GM18951 (cell line): ENCODE data around the gene DCLRE1C.
"Not testable (repeated sequence)": the region's sequence is repeated elsewhere in the genome, so short reads cannot be mapped to it uniquely, and the experiment has no call there.

ENCODE experiments used
- POLR2A ChIP-seq: IDR thresholded peaks from 4 replicates; pipeline ENCODE4 v1.6.1; 2011; ENCODE audit warnings: mild to moderate bottlenecking; ENCODE audit not compliant: insufficient read length, insufficient read depth; ENCODE audit errors: extremely low read depth
- in situ Hi-C: fragments of 300-500 bp; cut with MboI; formaldehyde crosslinking; loops from one replicate; pipeline ENCODE4 v1.12.0; 2022; ENCODE audit warnings: low sequenced_read_pairs, mixed read lengths, inconsistent platforms; ENCODE audit not compliant: unreplicated experiment

The DCLRE1C gene

GRCh38 chr10:14884082-14884481 lies 69.8 kb downstream of the DCLRE1C start:
- no peak for TF ChIP-seq POLR2A
- in situ Hi-C loops, result no loop called here

GRCh38 chr10:14880229-14880628 lies 73.7 kb downstream of the DCLRE1C start:
- in situ Hi-C loops, result no loop called here
- no peak for TF ChIP-seq POLR2A

- in situ Hi-C loops, result no loop called here
- TF ChIP-seq POLR2A, result no peak
These were observed 74.0 kb downstream of the DCLRE1C start for GRCh38 chr10:14879928-14880193.

- in situ Hi-C loops, result no loop called here
- no peak for TF ChIP-seq POLR2A
These were observed 74.6 kb downstream of the DCLRE1C start for GRCh38 chr10:14879124-14879927.

GRCh38 chr10:14878266-14879123 lies 75.4 kb downstream of the DCLRE1C start, which contains the start of gene SUV39H2:
Gene SUV39H2, plus strand, starts transcription at chr10:14878866. Its CDS starts 23 bp downstream, at chr10:14878889.
- in situ Hi-C loops, result no loop called here
- peak; percentile 84 for TF ChIP-seq POLR2A

- in situ Hi-C loops, result no loop called here
- no peak for TF ChIP-seq POLR2A
These were observed 77.1 kb downstream of the DCLRE1C start for GRCh38 chr10:14876764-14877163.

GRCh38 chr10:14875941-14876340 lies 78.0 kb downstream of the DCLRE1C start:
- no peak for TF ChIP-seq POLR2A
- in situ Hi-C loops, result no loop called here

GRCh38 chr10:14873090-14873760 lies 80.7 kb downstream of the DCLRE1C start:
- TF ChIP-seq POLR2A, result no peak

GRCh38 chr10:14864871-14865270 lies 89.0 kb downstream of the DCLRE1C start:
- in situ Hi-C loops, result not testable (repeated sequence)

More at GRCh38 chr10:14873090-14873760, 80.7 kb downstream of the DCLRE1C start:
- in situ Hi-C loops, result no loop called here

GRCh38 chr10:14864466-14864865 lies 89.4 kb downstream of the DCLRE1C start:
- in situ Hi-C loops, result not testable (repeated sequence)

- in situ Hi-C loops, result no loop called here
- TF ChIP-seq POLR2A, result no peak
These were observed 93.1 kb downstream of the DCLRE1C start for GRCh38 chr10:14860791-14861190.

- no peak for TF ChIP-seq POLR2A
- in situ Hi-C loops, result no loop called here
These were observed 94.1 kb downstream of the DCLRE1C start for GRCh38 chr10:14859775-14860174.

- in situ Hi-C loops, result no loop called here
These were observed 94.9 kb downstream of the DCLRE1C start for GRCh38 chr10:14859043-14859442.

More at GRCh38 chr10:14859043-14859442, 94.9 kb downstream of the DCLRE1C start:
- no peak for TF ChIP-seq POLR2A
